HCT116 (cell line): Measurements from ENCODE around the gene EEF1A2. TPM values are rescaled to one million over a fixed set of nuclear protein-coding genes. Genes with fewer than 3 reads are reported as not detected.
A peak's percentile ranks its signal among the peaks of the same experiment; 100 is the strongest.

Experiments
- ATAC-seq: fragments of 200-7000 bp; cut with Tn5 transposase; 2 replicates; pipeline ENCODE4 v1.9.1; 2020; ENCODE audit warnings: mild to moderate bottlenecking, moderate library complexity
- BruUV-seq: library from RNA; stranded (reverse); fragments of 400-500 nt; replicated peaks from 2 replicates; lab custom pipeline; 2021; lab: Mats Ljungman, UMichigan
- CTCF ChIA-PET: fragments of 300-600 bp; sonication (Branson Sonifier 250); formaldehyde crosslinking; loops from one replicate; lab custom pipeline; 2021; ENCODE audit warnings: antibody characterized with exemption; lab: Charles Lee
- POLR2A ChIA-PET: fragments of 300-600, 350-600 bp; sonication (Branson Sonifier 250); formaldehyde crosslinking; loops from one replicate; lab custom pipeline; 2021; ENCODE audit warnings: antibody characterized with exemption; lab: Charles Lee
- RAD21 ChIA-PET, 2 experiments: fragments of 300-600 bp; sonication (Branson Sonifier 250); formaldehyde crosslinking; loops; one replicate each; lab custom pipeline; 2023; ENCODE audit warnings: low total read pairs in 2 of 2; ENCODE audit not compliant: uncharacterized antibody in 2 of 2, unreplicated experiment in 2 of 2, low non-redundant PET in 1 of 2; lab: Charles Lee
- DNase-seq: peaks from one replicate; pipeline ENCODE4 v3.0.0-alpha.2; 2010; ENCODE audit warnings: low read depth, low spot score
- H2AFZ ChIP-seq: fragments of 200-600 bp; shearing (Covaris generic), sonication (generic); 2 replicates; pipeline ENCODE4 v1.6.1; 2017; ENCODE audit warnings: low read depth, mixed run types, mixed read lengths, antibody characterized with exemption, low read length; ENCODE audit not compliant: poor library complexity, severe bottlenecking
- H3K27ac ChIP-seq: 2 replicates; pipeline ENCODE4 v1.5.1; 2012; ENCODE audit warnings: low read depth, low read length
- H3K27me3 ChIP-seq: fragments of 200-600 bp; sonication (generic); 2 replicates; pipeline ENCODE4 v1.6.1; 2016; ENCODE audit warnings: mixed run types, low read length, mixed read lengths; ENCODE audit not compliant: insufficient read depth
- H3K36me3 ChIP-seq, 2 experiments: fragments of 200-500 bp in 1 of 2; fragments of 200-600 bp in 1 of 2; sonication (Bioruptor generic) in 1 of 2; sonication (generic) in 1 of 2; 2 replicates each; pipeline versions ENCODE4 v1.5.1 to v1.6.1; 2014 to 2016; ENCODE audit warnings: low read length in 2 of 2, inconsistent platforms in 1 of 2, mixed read lengths in 1 of 2, mixed run types in 1 of 2; ENCODE audit not compliant: insufficient read depth in 2 of 2, control insufficient read depth in 1 of 2
- H3K4me1 ChIP-seq, 2 experiments: fragments of 200-600 bp in 1 of 2; sonication (generic) in 1 of 2; 2 replicates each; pipeline versions ENCODE4 v1.5.1 to v1.6.1; 2012 to 2017; ENCODE audit warnings: low read length in 2 of 2, inconsistent platforms in 1 of 2, mild to moderate bottlenecking in 1 of 2, mixed read lengths in 1 of 2, mixed run types in 1 of 2, moderate library complexity in 1 of 2; ENCODE audit not compliant: insufficient read depth in 2 of 2, control insufficient read depth in 1 of 2
- H3K4me2 ChIP-seq: fragments of 200-600 bp; sonication (generic); 2 replicates; pipeline ENCODE4 v1.6.1; 2017; ENCODE audit warnings: mixed run types, low read length, mixed read lengths
- H3K4me3 ChIP-seq, 2 experiments: fragments of 200-600 bp in 1 of 2; sonication (generic) in 1 of 2; replicated peaks in 1 of 2; 2 replicates each; pipeline ENCODE4 v1.5.1; 2011 to 2016; ENCODE audit warnings: low read length in 2 of 2, control low read depth in 1 of 2, low read depth in 1 of 2, mild to moderate bottlenecking in 1 of 2, mixed read lengths in 1 of 2, mixed run types in 1 of 2
- H3K79me2 ChIP-seq: fragments of 200-600 bp; sonication (generic); 2 replicates; pipeline ENCODE4 v1.6.1; 2017; ENCODE audit warnings: mild to moderate bottlenecking, mixed run types, low read length, moderate library complexity, mixed read lengths; ENCODE audit not compliant: insufficient read depth
- H3K9ac ChIP-seq: fragments of 200-600 bp; sonication (generic); 2 replicates; pipeline ENCODE4 v1.6.1; 2016; ENCODE audit warnings: low read length, mixed read lengths
- H3K9me2 ChIP-seq: fragments of 200-600 bp; sonication (generic), shearing (Covaris generic); 2 replicates; pipeline ENCODE4 v1.6.1; 2017; ENCODE audit warnings: mixed run types, mild to moderate bottlenecking, moderate library complexity; ENCODE audit not compliant: insufficient read depth
- H3K9me3 ChIP-seq, 2 experiments: fragments of 200-500 bp in 1 of 2; fragments of 200-600 bp in 1 of 2; sonication (Bioruptor generic) in 1 of 2; sonication (generic) in 1 of 2; 2 replicates each; pipeline ENCODE4 v1.6.1; 2014 to 2017; ENCODE audit warnings: low read length in 2 of 2, mixed read lengths in 2 of 2, inconsistent platforms in 1 of 2, low read depth in 1 of 2, mild to moderate bottlenecking in 1 of 2, mixed run types in 1 of 2, moderate library complexity in 1 of 2; ENCODE audit not compliant: control insufficient read depth in 1 of 2, insufficient read depth in 1 of 2
- H4K20me1 ChIP-seq: fragments of 200-600 bp; sonication (generic), shearing (Covaris generic); 2 replicates; pipeline ENCODE4 v1.6.1; 2017; ENCODE audit warnings: mixed run types, mild to moderate bottlenecking, moderate library complexity; ENCODE audit not compliant: insufficient read depth
- CBX3 ChIP-seq: IDR thresholded peaks from 2 replicates; pipeline ENCODE4 v1.6.1; 2012; ENCODE audit warnings: low read depth
- CEBPB ChIP-seq: IDR thresholded peaks from 2 replicates; pipeline ENCODE4 v1.6.1; 2012; ENCODE audit warnings: low read depth
- EGR1 ChIP-seq: IDR thresholded peaks from 2 replicates; pipeline ENCODE4 v1.6.1; 2012; ENCODE audit warnings: low read depth
- ELF1 ChIP-seq: IDR thresholded peaks from 2 replicates; pipeline ENCODE4 v1.6.1; 2012; ENCODE audit warnings: low read depth, borderline replicate concordance
- EZH2 ChIP-seq: fragments of 200-600 bp; sonication (generic); IDR thresholded peaks from 2 replicates; pipeline ENCODE4 v1.6.1; 2017; ENCODE audit warnings: antibody characterized with exemption, mixed run types
- JUND ChIP-seq: IDR thresholded peaks from 2 replicates; pipeline ENCODE4 v1.6.1; 2012
- MAX ChIP-seq: IDR thresholded peaks from 2 replicates; pipeline ENCODE4 v1.6.1; 2012
- POLR2A ChIP-seq: IDR thresholded peaks from 2 replicates; pipeline ENCODE4 v1.7.0; 2011; ENCODE audit warnings: borderline replicate concordance; ENCODE audit not compliant: insufficient read depth, insufficient read length; ENCODE audit errors: extremely low read depth
- POLR2AphosphoS5 ChIP-seq: IDR thresholded peaks from 2 replicates; pipeline ENCODE4 v1.6.1; 2011; ENCODE audit warnings: mild to moderate bottlenecking, low read depth, low read length, moderate library complexity
- RAD21 ChIP-seq: IDR thresholded peaks from 2 replicates; pipeline ENCODE4 v1.6.1; 2012; ENCODE audit warnings: low read depth, mild to moderate bottlenecking
- SIN3A ChIP-seq: IDR thresholded peaks from 2 replicates; pipeline ENCODE4 v1.6.1; 2012; ENCODE audit warnings: low read depth
- SRF ChIP-seq: IDR thresholded peaks from 2 replicates; pipeline ENCODE4 v1.6.1; 2012; ENCODE audit warnings: low read depth
- TCF7L2 ChIP-seq: IDR thresholded peaks from 2 replicates; pipeline ENCODE4 v1.7.0; 2011; ENCODE audit warnings: borderline replicate concordance, inconsistent platforms; ENCODE audit not compliant: insufficient read depth, insufficient read length; ENCODE audit errors: extremely low read depth
- YY1 ChIP-seq: IDR thresholded peaks from 2 replicates; pipeline ENCODE4 v1.6.1; 2011; ENCODE audit warnings: low read length, low read depth, moderate library complexity, mild to moderate bottlenecking; ENCODE audit not compliant: insufficient replicate concordance; ENCODE audit errors: extremely low read depth
- ZBTB33 ChIP-seq: IDR thresholded peaks from 2 replicates; pipeline ENCODE4 v1.6.1; 2011; ENCODE audit warnings: mild to moderate bottlenecking, low read length, moderate library complexity; ENCODE audit not compliant: insufficient replicate concordance; ENCODE audit errors: extremely low read depth
- ZFX ChIP-seq: fragments of 450-650 bp; IDR thresholded peaks from 2 replicates; pipeline ENCODE4 v1.6.1; 2017
- intact Hi-C: fragments of 100-400 bp; cut with micrococcal nuclease; formaldehyde crosslinking; loops from 2 replicates; pipeline ENCODE4 v1.10.0; 2022
- total RNA-seq: library from RNA; stranded (reverse); gene quantifications from one replicate; pipeline ENCODE4 v1.2.1, GENCODE V29; 2021; ENCODE audit not compliant: unreplicated experiment
- TF ChIP-seq, protein P1 (sequence below): IDR thresholded peaks from 2 replicates; pipeline ENCODE4 v1.6.1; 2012; ENCODE audit warnings: low read depth
- TF ChIP-seq, protein P2 (sequence below), 3 experiments: fragments of 200-600 bp in 1 of 3; sonication (generic) in 1 of 3; IDR thresholded peaks in 2 of 3; conservative IDR thresholded peaks in 1 of 3; 2 replicates each; pipeline ENCODE4 v1.5.1; 2012 to 2017; ENCODE audit warnings: low read depth in 2 of 3, low read length in 2 of 3, antibody characterized with exemption in 1 of 3, borderline replicate concordance in 1 of 3, control low read depth in 1 of 3, mild to moderate bottlenecking in 1 of 3, mixed read lengths in 1 of 3, mixed run types in 1 of 3, moderate library complexity in 1 of 3; ENCODE audit not compliant: insufficient read depth in 1 of 3

Gene EEF1A2
- total RNA-seq, 1 experiment from 2014 or later, result 454 TPM

- Histone ChIP-seq H3K79me2 (no peaks in the 10 kb centered on the region), H3K4me2 (no peak overlapping the region), H3K9me3 (no peaks in the 10 kb centered on the region), H4K20me1 (no peaks in the 10 kb centered on the region), H3K4me1 (peaks cover 34 to 59% of the 10 kb centered on the region in 2 experiments)
- BruUV-seq, result no TSS peak
- DNase-seq, result no peak
- intact Hi-C loops, result no loop called here
- ChIA-PET CTCF (interaction anchor here (1.7 kb wide), 1 partner anchor 9 kb away, joined by 7 read pairs; the partner anchor contains the start of gene PTK6), RAD21 (no interaction called here)
- TF ChIP-seq TCF7L2 (no peak), POLR2AphosphoS5 (no peak), POLR2A (no peak), ZFX (no peak), CBX3 (no peak), MAX (no peak), ZBTB33 (no peak), SRF (no peak), CEBPB (no peak), ELF1 (no peak), JUND (no peak), YY1 (no peak), EZH2 (no peak), SIN3A (no peak), EGR1 (no peak), RAD21 (no peak)
- TF ChIP-seq, protein P1, sequence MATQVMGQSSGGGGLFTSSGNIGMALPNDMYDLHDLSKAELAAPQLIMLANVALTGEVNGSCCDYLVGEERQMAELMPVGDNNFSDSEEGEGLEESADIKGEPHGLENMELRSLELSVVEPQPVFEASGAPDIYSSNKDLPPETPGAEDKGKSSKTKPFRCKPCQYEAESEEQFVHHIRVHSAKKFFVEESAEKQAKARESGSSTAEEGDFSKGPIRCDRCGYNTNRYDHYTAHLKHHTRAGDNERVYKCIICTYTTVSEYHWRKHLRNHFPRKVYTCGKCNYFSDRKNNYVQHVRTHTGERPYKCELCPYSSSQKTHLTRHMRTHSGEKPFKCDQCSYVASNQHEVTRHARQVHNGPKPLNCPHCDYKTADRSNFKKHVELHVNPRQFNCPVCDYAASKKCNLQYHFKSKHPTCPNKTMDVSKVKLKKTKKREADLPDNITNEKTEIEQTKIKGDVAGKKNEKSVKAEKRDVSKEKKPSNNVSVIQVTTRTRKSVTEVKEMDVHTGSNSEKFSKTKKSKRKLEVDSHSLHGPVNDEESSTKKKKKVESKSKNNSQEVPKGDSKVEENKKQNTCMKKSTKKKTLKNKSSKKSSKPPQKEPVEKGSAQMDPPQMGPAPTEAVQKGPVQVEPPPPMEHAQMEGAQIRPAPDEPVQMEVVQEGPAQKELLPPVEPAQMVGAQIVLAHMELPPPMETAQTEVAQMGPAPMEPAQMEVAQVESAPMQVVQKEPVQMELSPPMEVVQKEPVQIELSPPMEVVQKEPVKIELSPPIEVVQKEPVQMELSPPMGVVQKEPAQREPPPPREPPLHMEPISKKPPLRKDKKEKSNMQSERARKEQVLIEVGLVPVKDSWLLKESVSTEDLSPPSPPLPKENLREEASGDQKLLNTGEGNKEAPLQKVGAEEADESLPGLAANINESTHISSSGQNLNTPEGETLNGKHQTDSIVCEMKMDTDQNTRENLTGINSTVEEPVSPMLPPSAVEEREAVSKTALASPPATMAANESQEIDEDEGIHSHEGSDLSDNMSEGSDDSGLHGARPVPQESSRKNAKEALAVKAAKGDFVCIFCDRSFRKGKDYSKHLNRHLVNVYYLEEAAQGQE, result no peak
- TF ChIP-seq, protein P2, sequence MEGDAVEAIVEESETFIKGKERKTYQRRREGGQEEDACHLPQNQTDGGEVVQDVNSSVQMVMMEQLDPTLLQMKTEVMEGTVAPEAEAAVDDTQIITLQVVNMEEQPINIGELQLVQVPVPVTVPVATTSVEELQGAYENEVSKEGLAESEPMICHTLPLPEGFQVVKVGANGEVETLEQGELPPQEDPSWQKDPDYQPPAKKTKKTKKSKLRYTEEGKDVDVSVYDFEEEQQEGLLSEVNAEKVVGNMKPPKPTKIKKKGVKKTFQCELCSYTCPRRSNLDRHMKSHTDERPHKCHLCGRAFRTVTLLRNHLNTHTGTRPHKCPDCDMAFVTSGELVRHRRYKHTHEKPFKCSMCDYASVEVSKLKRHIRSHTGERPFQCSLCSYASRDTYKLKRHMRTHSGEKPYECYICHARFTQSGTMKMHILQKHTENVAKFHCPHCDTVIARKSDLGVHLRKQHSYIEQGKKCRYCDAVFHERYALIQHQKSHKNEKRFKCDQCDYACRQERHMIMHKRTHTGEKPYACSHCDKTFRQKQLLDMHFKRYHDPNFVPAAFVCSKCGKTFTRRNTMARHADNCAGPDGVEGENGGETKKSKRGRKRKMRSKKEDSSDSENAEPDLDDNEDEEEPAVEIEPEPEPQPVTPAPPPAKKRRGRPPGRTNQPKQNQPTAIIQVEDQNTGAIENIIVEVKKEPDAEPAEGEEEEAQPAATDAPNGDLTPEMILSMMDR (IDR thresholded peaks at IDR 0.05 in 2 of 3, conservative IDR thresholded peaks at IDR 0.05 in 1 of 3; ENCODE audit: borderline replicate concordance in 1 of 3, insufficient read depth in 1 of 3, low read depth in 2 of 3, low read length in 2 of 3), result no peak
- TF ChIP-seq, all 23 proteins: peak for 0
- ATAC-seq, result no peak
- no peak overlapping the region for H3K27ac ChIP-seq
- H2AFZ ChIP-seq, result no peak overlapping the region
- H3K27me3 ChIP-seq, result no peaks in the 10 kb centered on the region
- POLR2A ChIA-PET, result no interaction called here
- peak overlapping the region; percentile 37; the same call in 1 of the 2 replicates for H3K9ac ChIP-seq
- no peak overlapping the region for H3K4me3 ChIP-seq
- no peaks in the 10 kb centered on the region for H3K9me2 ChIP-seq
- no peaks in the 10 kb centered on the region for H3K36me3 ChIP-seq
Observed at GRCh38 chr20:63546256-63546955, 47.5 kb upstream of the EEF1A2 start.
